A673 (cell line): ENCODE results near the gene TMEM185B. TPM values are rescaled to one million over a fixed set of nuclear protein-coding genes. Genes with fewer than 3 reads are reported as not detected.

Source experiments
- BruUV-seq: library from RNA; stranded (reverse); fragments of 400-500 nt; replicated peaks from 2 replicates; lab custom pipeline; 2021; lab: Mats Ljungman, UMichigan
- CTCF ChIA-PET: fragments of 300-600 bp; sonication (Branson Sonifier 250); formaldehyde crosslinking; loops from one replicate; lab custom pipeline; 2022; ENCODE audit warnings: antibody characterized with exemption; lab: Charles Lee
- POLR2A ChIA-PET: fragments of 300-600 bp; sonication (Branson Sonifier 250); formaldehyde crosslinking; loops from one replicate; lab custom pipeline; 2022; ENCODE audit warnings: antibody characterized with exemption; ENCODE audit not compliant: low non-redundant PET; lab: Charles Lee
- DNase-seq: peaks from one replicate; pipeline ENCODE4 v3.0.0-alpha.2; 2015; ENCODE audit warnings: low spot score
- H3K27ac ChIP-seq: fragments of 200-600 bp; sonication (generic); 2 replicates; pipeline ENCODE4 v1.5.1; 2016; ENCODE audit warnings: mixed run types, low read depth, mild to moderate bottlenecking, mixed read lengths, antibody characterized with exemption, low read length; ENCODE audit not compliant: poor library complexity, severe bottlenecking
- H3K27me3 ChIP-seq: fragments of 200-600 bp; sonication (generic); replicated peaks from 2 replicates; pipeline ENCODE4 v1.6.1; 2017; ENCODE audit warnings: mixed run types, low read depth, mild to moderate bottlenecking, mixed read lengths, antibody characterized with exemption, low read length; ENCODE audit not compliant: insufficient read depth, poor library complexity
- H3K36me3 ChIP-seq: fragments of 200-600 bp; sonication (generic); 2 replicates; pipeline ENCODE4 v1.6.1; 2016; ENCODE audit warnings: mixed run types, mild to moderate bottlenecking, mixed read lengths, antibody characterized with exemption, low read length; ENCODE audit not compliant: insufficient read depth, poor library complexity, severe bottlenecking
- H3K4me1 ChIP-seq: fragments of 200-600 bp; sonication (generic); 2 replicates; pipeline ENCODE4 v1.6.1; 2017; ENCODE audit warnings: mixed run types, mild to moderate bottlenecking, mixed read lengths, antibody characterized with exemption, low read length; ENCODE audit not compliant: insufficient read depth, poor library complexity, severe bottlenecking
- H3K4me3 ChIP-seq: fragments of 200-600 bp; sonication (generic); 2 replicates; pipeline ENCODE4 v1.5.1; 2016; ENCODE audit warnings: low read depth, mixed run types, mild to moderate bottlenecking, mixed read lengths, low read length; ENCODE audit not compliant: poor library complexity, severe bottlenecking
- H3K9me3 ChIP-seq: fragments of 200-600 bp; sonication (generic); 2 replicates; pipeline ENCODE4 v1.6.1; 2016; ENCODE audit warnings: mixed run types, low read depth, mild to moderate bottlenecking, mixed read lengths, antibody characterized with exemption, low read length; ENCODE audit not compliant: poor library complexity, severe bottlenecking
- CTCF ChIP-seq: fragments of 300-800, 200-600 bp; sonication (generic); conservative IDR thresholded peaks from 2 replicates; pipeline ENCODE4 v1.5.1; 2017; ENCODE audit warnings: low read depth, mild to moderate bottlenecking, antibody characterized with exemption, low read length, moderate library complexity, mixed read lengths
- EZH2 ChIP-seq: fragments of 200-600 bp; sonication (generic); IDR thresholded peaks from 2 replicates; pipeline ENCODE4 v1.6.1; 2017; ENCODE audit warnings: borderline replicate concordance, low read depth, mild to moderate bottlenecking, mixed read lengths, antibody characterized with exemption, low read length; ENCODE audit not compliant: poor library complexity, severe bottlenecking
- intact Hi-C: fragments of 100-400 bp; cut with micrococcal nuclease; formaldehyde crosslinking; loops from one replicate; pipeline ENCODE4 v1.10.0; 2022; ENCODE audit not compliant: unreplicated experiment
- total RNA-seq: library from RNA; stranded (reverse); gene quantifications from 2 replicates; pipeline ENCODE4 v1.2.3, GENCODE V29; 2021

The TMEM185B gene
- total RNA-seq, 1 experiment from 2014 or later, result 34.5 TPM

GRCh38 chr2:120219291-120219690 lies 3.9 kb downstream of the TMEM185B start:
- DNase-seq, result no peak
- Histone ChIP-seq H3K4me1 (peaks cover 18% of the 10 kb centered on the region), H3K4me3 (no peak overlapping the region), H3K27ac (no peak overlapping the region), H3K36me3 (no peaks in the 10 kb centered on the region), H3K9me3 (no peaks in the 10 kb centered on the region), H3K27me3 (no peaks in the 10 kb centered on the region)
- no TSS peak for BruUV-seq
- POLR2A ChIA-PET, result interaction anchor here (0.7 kb wide), 1 partner anchor 873 kb away, joined by 4 read pairs; no protein-coding TSS in a partner anchor
- intact Hi-C loops, result no loop called here
- TF ChIP-seq CTCF (no peak), EZH2 (no peak)
- CTCF ChIA-PET, result no interaction called here

GRCh38 chr2:120218181-120218580 lies 5.0 kb downstream of the TMEM185B start:
- no peak for DNase-seq
- ChIA-PET CTCF (no interaction called here), POLR2A (no interaction called here)
- peaks cover 18% of the 10 kb centered on the region for H3K4me1 ChIP-seq
- intact Hi-C loops, result no loop called here
- H3K4me3 ChIP-seq, result no peak overlapping the region
- TF ChIP-seq EZH2 (no peak), CTCF (no peak)
- no peaks in the 10 kb centered on the region for H3K36me3 ChIP-seq
- no peaks in the 10 kb centered on the region for H3K27me3 ChIP-seq
- BruUV-seq, result no TSS peak
- no peak overlapping the region for H3K27ac ChIP-seq
- no peaks in the 10 kb centered on the region for H3K9me3 ChIP-seq

GRCh38 chr2:120210270-120210693 lies 12.9 kb downstream of the TMEM185B start:
- CTCF ChIA-PET, result no interaction called here
- intact Hi-C loops, result no loop called here
- no TSS peak for BruUV-seq
- Histone ChIP-seq H3K27me3 (no peaks in the 10 kb centered on the region), H3K9me3 (no peaks in the 10 kb centered on the region), H3K4me1 (peaks cover 4% of the 10 kb centered on the region), H3K4me3 (no peak overlapping the region), H3K27ac (no peak overlapping the region), H3K36me3 (no peaks in the 10 kb centered on the region)
- POLR2A ChIA-PET, result no interaction called here
- no peak for DNase-seq
- TF ChIP-seq EZH2, result no peak
- no peak for TF ChIP-seq CTCF
